Type B pancreatic cell (in vitro differentiated cells): ENCODE results near the gene ARHGEF4. TPM values are rescaled to one million over a fixed set of nuclear protein-coding genes. Genes with fewer than 3 reads are reported as not detected.

Source experiments
- DNase-seq: peaks from one replicate; pipeline ENCODE4 v3.0.0; 2021; ENCODE audit warnings: mixed read lengths; ENCODE audit not compliant: unreplicated experiment; ENCODE audit errors: extremely low spot score
- H3K27ac Mint-ChIP-seq: 2 replicates; pipeline ENCODE4 v1.8.0; 2021; ENCODE audit warnings: mild to moderate bottlenecking, mixed read lengths
- H3K27me3 Mint-ChIP-seq: 2 replicates; pipeline ENCODE4 v1.8.0; 2021; ENCODE audit warnings: mixed read lengths
- H3K36me3 Mint-ChIP-seq: 2 replicates; pipeline ENCODE4 v1.8.0; 2021; ENCODE audit warnings: mixed read lengths
- H3K4me1 Mint-ChIP-seq: one replicate; pipeline ENCODE4 v1.8.0; 2021; ENCODE audit warnings: mixed read lengths; ENCODE audit not compliant: unreplicated experiment
- H3K4me3 Mint-ChIP-seq: 2 replicates; pipeline ENCODE4 v1.8.0; 2021; ENCODE audit warnings: mild to moderate bottlenecking, mixed read lengths
- H3K9me3 Mint-ChIP-seq: 2 replicates; pipeline ENCODE4 v1.8.0; 2021; ENCODE audit warnings: mixed read lengths
- total RNA-seq: library from RNA; stranded (reverse); gene quantifications from 2 replicates; pipeline ENCODE4 v1.2.1, GENCODE V29; 2021; ENCODE audit warnings: low replicate concordance
- TF ChIP-seq, protein P1 (sequence below): fragments of 200-600 bp; sonication (generic); conservative IDR thresholded peaks from 2 replicates; pipeline ENCODE4 v1.5.0; 2021; ENCODE audit warnings: antibody characterized with exemption, mild to moderate bottlenecking

The ARHGEF4 gene
- total RNA-seq, 1 donor from 2014 or later: 31.4 TPM

DNA sequence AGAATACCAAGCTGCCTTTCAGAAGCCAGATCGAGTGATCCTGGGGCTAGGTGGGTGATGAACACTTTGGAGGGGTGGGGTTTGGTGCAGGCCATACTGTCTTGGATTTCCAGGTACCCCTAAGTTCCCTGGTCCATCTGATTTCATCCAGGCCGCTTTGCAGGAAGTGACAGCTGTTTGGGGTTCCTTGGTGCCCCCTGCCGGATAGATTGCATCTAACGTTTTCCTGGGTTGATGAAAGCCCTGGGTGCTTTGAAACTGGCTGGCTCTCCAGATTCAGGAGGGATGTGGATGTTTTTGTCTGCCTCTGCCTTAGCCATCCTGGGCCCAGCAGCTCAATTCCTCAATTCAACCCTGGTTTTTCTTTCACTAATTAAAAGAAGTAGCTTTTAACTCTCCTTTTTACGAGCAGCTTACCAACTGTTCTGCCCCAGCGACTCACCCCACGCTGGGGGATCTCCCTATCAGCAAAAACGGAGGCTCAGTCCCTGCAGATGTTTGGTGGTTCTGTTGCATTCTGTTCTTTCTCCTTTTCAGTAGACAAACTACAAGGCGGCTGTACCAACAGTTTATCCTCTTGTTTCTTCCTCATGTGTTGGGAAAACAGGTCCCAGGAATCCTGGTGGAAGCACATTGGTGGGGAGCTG is 37.1 kb downstream of the ARHGEF4 start:
- TF ChIP-seq, protein P1, sequence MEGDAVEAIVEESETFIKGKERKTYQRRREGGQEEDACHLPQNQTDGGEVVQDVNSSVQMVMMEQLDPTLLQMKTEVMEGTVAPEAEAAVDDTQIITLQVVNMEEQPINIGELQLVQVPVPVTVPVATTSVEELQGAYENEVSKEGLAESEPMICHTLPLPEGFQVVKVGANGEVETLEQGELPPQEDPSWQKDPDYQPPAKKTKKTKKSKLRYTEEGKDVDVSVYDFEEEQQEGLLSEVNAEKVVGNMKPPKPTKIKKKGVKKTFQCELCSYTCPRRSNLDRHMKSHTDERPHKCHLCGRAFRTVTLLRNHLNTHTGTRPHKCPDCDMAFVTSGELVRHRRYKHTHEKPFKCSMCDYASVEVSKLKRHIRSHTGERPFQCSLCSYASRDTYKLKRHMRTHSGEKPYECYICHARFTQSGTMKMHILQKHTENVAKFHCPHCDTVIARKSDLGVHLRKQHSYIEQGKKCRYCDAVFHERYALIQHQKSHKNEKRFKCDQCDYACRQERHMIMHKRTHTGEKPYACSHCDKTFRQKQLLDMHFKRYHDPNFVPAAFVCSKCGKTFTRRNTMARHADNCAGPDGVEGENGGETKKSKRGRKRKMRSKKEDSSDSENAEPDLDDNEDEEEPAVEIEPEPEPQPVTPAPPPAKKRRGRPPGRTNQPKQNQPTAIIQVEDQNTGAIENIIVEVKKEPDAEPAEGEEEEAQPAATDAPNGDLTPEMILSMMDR: peak; percentile 82
- H3K27ac Mint-ChIP-seq: no peak overlapping the region

DNA sequence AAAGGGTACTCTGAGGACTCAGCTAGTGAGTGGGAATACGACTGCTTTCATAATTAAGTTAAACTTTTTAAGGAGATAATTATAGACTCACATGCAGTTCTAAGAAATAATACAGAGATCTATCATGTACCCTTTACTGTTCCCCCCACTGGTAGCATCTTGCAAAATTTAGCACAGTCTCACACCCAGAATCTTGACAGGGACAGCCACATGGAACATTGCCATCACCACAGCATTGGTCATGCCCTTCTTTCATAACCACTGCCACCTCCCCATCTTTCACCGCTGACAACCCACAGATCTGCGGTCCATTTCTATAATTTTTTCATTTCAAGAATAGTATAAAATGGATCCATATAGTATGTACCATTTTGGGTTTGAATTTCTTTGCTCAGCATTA is 37.8 kb downstream of the ARHGEF4 start:
- Mint-ChIP-seq H3K27me3 (peaks cover 4% of the 10 kb centered on the region), H3K27ac (no peak overlapping the region), H3K36me3 (peaks cover 3% of the 10 kb centered on the region), H3K4me3 (no peak overlapping the region), H3K4me1 (no peaks in the 10 kb centered on the region), H3K9me3 (no peaks in the 10 kb centered on the region)
- DNase-seq: no peak
- TF ChIP-seq, protein P1: no peak

More for the DNA sequence above, 37.1 kb downstream of the ARHGEF4 start:
- Mint-ChIP-seq H3K36me3 (peaks cover 3% of the 10 kb centered on the region), H3K4me1 (no peaks in the 10 kb centered on the region), H3K4me3 (no peak overlapping the region), H3K9me3 (no peaks in the 10 kb centered on the region), H3K27me3 (peaks cover 10% of the 10 kb centered on the region)
- no peak for DNase-seq

DNA sequence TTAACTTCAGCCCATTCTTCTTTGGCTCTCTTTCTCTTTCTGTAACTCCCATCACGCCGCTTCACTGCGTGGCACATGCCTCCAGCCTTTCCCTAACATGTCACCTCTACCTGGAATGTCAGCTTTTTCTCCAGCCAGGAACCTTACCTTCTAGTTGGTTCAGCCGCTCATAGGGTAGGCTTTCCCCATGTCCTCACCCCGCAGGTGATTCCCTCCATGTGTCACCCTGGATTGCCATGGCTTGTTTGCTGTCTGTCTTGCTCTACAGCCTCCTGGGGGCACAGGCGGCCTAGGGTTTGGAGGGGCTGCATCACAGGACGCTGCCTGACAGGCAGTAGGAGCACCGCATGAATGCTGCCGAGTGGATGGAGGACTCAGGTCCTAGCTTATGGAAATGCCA is 39.2 kb downstream of the ARHGEF4 start:
- H3K36me3 Mint-ChIP-seq: peaks cover 3% of the 10 kb centered on the region
- TF ChIP-seq, protein P1: no peak
- H3K27me3 Mint-ChIP-seq: no peaks in the 10 kb centered on the region
- H3K27ac Mint-ChIP-seq: no peak overlapping the region
- no peak overlapping the region for H3K4me3 Mint-ChIP-seq
- no peaks in the 10 kb centered on the region for H3K9me3 Mint-ChIP-seq
- no peak for DNase-seq
- H3K4me1 Mint-ChIP-seq: no peaks in the 10 kb centered on the region

DNA sequence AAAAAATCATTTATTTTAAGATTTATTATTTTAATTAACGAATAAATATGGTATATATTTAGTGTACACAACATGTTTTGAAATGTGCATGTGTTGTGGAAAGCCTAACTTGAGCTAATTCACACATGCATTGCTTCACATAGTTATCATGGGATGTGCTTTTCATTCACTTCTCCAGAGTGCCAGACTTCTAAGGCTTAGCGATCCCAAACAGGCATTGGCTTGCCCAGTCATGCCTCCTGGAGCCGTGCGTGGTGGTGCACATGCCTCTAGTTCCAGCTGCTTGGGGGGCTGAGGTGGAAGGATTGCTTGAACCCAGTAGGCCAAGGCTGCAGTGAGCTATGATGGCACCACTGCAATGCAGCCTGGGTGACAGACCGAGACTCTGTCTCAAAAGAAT is 40.5 kb downstream of the ARHGEF4 start:
- Mint-ChIP-seq H3K4me3 (no peak overlapping the region), H3K27me3 (no peaks in the 10 kb centered on the region), H3K9me3 (no peaks in the 10 kb centered on the region), H3K27ac (no peak overlapping the region), H3K36me3 (peaks cover 3% of the 10 kb centered on the region), H3K4me1 (no peaks in the 10 kb centered on the region)
- TF ChIP-seq, protein P1: no peak
- no peak for DNase-seq

DNA sequence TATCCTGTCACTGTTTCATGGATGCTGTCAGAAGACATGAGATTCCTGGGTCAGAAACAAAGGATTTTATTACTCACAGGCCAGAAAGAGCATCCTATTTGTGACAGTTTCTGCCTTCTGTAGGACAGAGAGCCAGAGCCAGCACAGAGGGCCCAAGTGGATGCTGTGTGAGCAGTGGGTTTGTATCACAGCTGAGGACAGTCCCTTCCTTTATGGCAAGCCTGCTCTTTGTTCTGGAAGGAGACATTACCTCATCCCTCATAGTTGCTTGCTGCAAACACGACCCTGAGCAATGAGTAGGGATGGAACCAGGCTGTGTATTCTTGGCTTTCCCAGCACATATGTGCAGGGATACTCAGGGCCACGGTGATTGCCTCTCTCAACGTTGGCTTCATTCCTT is 41.6 kb downstream of the ARHGEF4 start:
- peak; percentile 2 for DNase-seq
- no peaks in the 10 kb centered on the region for H3K27me3 Mint-ChIP-seq
- no peak overlapping the region for H3K27ac Mint-ChIP-seq
- TF ChIP-seq, protein P1: no peak
- no peaks in the 10 kb centered on the region for H3K9me3 Mint-ChIP-seq
- no peak overlapping the region for H3K4me3 Mint-ChIP-seq
- no peaks in the 10 kb centered on the region for H3K4me1 Mint-ChIP-seq
- H3K36me3 Mint-ChIP-seq: peaks cover 3% of the 10 kb centered on the region

DNA sequence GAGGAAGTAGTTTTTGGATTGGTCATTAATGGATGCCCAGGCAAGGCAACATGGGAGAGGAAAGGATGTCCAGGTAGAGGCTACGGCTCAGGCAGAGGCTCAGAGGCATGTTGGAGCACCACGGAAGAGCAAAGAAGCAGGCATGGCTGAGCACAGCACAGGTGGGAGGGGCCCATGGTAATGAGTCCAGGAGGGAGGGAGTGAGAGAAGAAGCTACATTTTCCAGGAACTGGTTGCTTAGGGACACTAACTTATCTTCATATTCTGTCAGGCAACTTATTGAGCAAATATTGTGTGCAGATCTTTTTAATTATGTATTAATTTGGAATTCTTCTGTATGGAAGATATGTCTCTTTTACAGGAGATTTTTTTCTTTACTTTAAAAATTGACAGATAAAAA is 42.2 kb downstream of the ARHGEF4 start:
- Mint-ChIP-seq H3K4me3 (no peak overlapping the region), H3K27me3 (no peaks in the 10 kb centered on the region), H3K4me1 (no peaks in the 10 kb centered on the region), H3K36me3 (peaks cover 3% of the 10 kb centered on the region), H3K9me3 (no peaks in the 10 kb centered on the region), H3K27ac (no peak overlapping the region)
- DNase-seq: peak; percentile 24
- TF ChIP-seq, protein P1: no peak
